ENCODE measurements around the gene TGM5. TPM values are rescaled to one million over a fixed set of nuclear protein-coding genes. Genes with fewer than 3 reads are reported as not detected.

The TGM5 gene
- total RNA-seq, 1 donor from 2014 or later = not detected

GRCh38 chr15:43213466-43213865 lies 53.3 kb downstream of the TGM5 start:
- DNase-seq (ENCODE audit: low spot score in 2 of 2, unreplicated experiment in 2 of 2) = no peak
- Mint-ChIP-seq H3K4me3 (no peak overlapping the region), H3K4me1 (no peaks in the 10 kb centered on the region), H3K27ac (no peak overlapping the region), H3K36me3 (no peaks in the 10 kb centered on the region), H3K9me3 (peaks cover 3% of the 10 kb centered on the region), H3K27me3 (ENCODE audit: low read depth) (peaks cover 27% of the 10 kb centered on the region)
- TF ChIP-seq, protein P1, sequence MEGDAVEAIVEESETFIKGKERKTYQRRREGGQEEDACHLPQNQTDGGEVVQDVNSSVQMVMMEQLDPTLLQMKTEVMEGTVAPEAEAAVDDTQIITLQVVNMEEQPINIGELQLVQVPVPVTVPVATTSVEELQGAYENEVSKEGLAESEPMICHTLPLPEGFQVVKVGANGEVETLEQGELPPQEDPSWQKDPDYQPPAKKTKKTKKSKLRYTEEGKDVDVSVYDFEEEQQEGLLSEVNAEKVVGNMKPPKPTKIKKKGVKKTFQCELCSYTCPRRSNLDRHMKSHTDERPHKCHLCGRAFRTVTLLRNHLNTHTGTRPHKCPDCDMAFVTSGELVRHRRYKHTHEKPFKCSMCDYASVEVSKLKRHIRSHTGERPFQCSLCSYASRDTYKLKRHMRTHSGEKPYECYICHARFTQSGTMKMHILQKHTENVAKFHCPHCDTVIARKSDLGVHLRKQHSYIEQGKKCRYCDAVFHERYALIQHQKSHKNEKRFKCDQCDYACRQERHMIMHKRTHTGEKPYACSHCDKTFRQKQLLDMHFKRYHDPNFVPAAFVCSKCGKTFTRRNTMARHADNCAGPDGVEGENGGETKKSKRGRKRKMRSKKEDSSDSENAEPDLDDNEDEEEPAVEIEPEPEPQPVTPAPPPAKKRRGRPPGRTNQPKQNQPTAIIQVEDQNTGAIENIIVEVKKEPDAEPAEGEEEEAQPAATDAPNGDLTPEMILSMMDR (IDR thresholded peaks at IDR 0.05; ENCODE audit: unreplicated experiment) = no peak

DNA sequence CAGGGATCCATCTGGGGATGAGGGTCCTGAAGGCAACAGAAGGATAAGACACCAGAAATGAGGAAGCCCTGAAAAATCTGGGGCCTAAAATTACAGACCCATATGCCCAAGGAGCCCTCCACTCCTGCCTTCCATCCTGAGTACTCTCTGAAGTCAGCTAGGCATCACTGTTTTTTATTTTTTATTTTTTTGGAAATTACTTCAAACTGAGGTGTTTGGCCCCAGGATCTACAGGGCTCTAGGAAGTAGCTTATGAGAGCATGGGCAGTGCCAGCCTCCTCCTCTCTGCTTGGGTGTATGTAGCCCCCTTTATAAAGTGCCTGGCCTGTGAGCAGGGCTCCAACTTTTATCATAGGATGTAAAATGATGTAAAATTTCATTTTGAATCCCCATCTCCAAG lies 53.8 kb downstream of the TGM5 start:
- DNase-seq (ENCODE audit: low spot score in 2 of 2, unreplicated experiment in 2 of 2) = no peak
- no peaks in the 10 kb centered on the region for H3K36me3 Mint-ChIP-seq
- H3K27me3 Mint-ChIP-seq (ENCODE audit: low read depth) = peaks cover 32% of the 10 kb centered on the region
- H3K9me3 Mint-ChIP-seq = peaks cover 3% of the 10 kb centered on the region
- no peak overlapping the region for H3K27ac Mint-ChIP-seq
- TF ChIP-seq, protein P1 (IDR thresholded peaks at IDR 0.05; ENCODE audit: unreplicated experiment) = no peak
- H3K4me3 Mint-ChIP-seq = no peak overlapping the region
- H3K4me1 Mint-ChIP-seq = no peaks in the 10 kb centered on the region

GRCh38 chr15:43212299-43212698 lies 54.4 kb downstream of the TGM5 start:
- H3K27ac Mint-ChIP-seq = no peak overlapping the region
- no peaks in the 10 kb centered on the region for H3K36me3 Mint-ChIP-seq
- H3K27me3 Mint-ChIP-seq (ENCODE audit: low read depth) = peaks cover 38% of the 10 kb centered on the region
- DNase-seq (ENCODE audit: low spot score in 2 of 2, unreplicated experiment in 2 of 2) = no peak
- no peaks in the 10 kb centered on the region for H3K4me1 Mint-ChIP-seq
- H3K4me3 Mint-ChIP-seq = no peak overlapping the region
- peaks cover 3% of the 10 kb centered on the region for H3K9me3 Mint-ChIP-seq
- TF ChIP-seq, protein P1 (IDR thresholded peaks at IDR 0.05; ENCODE audit: unreplicated experiment) = no peak

DNA sequence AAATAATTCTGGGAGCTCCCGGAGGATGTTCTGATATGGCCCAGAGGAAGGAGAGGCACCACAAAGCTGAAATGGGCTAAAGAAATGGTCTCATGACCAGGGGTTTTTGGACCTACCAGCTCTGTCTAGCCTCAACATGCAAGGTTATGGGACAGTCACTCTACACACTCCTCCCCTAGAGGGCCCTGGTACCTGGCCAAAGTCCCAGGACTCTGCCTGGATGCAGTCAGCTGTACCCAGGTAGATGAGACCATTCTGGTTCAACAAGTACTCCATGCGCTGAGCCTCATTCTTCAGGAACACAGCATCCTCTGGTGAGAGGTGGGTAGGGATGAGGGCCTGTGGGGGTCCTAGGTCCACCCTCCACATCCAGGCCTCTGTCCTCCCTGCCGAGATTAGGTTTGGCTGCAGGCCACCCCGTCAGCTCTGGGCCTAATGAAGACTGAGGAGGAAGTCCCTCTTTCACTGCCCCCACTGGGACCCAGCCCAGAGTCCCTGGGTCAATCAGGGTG lies 55.4 kb downstream of the TGM5 start:
- Mint-ChIP-seq H3K27ac (no peak overlapping the region), H3K4me3 (no peak overlapping the region), H3K9me3 (no peaks in the 10 kb centered on the region), H3K27me3 (ENCODE audit: low read depth) (peaks cover 40% of the 10 kb centered on the region), H3K4me1 (no peaks in the 10 kb centered on the region), H3K36me3 (no peaks in the 10 kb centered on the region)
- TF ChIP-seq, protein P1 (IDR thresholded peaks at IDR 0.05; ENCODE audit: unreplicated experiment) = no peak
- DNase-seq (ENCODE audit: low spot score in 2 of 2, unreplicated experiment in 2 of 2) = no peak

- H3K36me3 Mint-ChIP-seq = no peaks in the 10 kb centered on the region
- no peak overlapping the region for H3K4me3 Mint-ChIP-seq
- TF ChIP-seq, protein P1 (IDR thresholded peaks at IDR 0.05; ENCODE audit: unreplicated experiment) = no peak
- H3K27ac Mint-ChIP-seq = no peak overlapping the region
- H3K9me3 Mint-ChIP-seq = no peaks in the 10 kb centered on the region
- peaks cover 45% of the 10 kb centered on the region for H3K27me3 Mint-ChIP-seq (ENCODE audit: low read depth)
- no peak for DNase-seq (ENCODE audit: low spot score in 2 of 2, unreplicated experiment in 2 of 2)
- H3K4me1 Mint-ChIP-seq = no peaks in the 10 kb centered on the region
Observed at GRCh38 chr15:43210807-43211206, 55.9 kb downstream of the TGM5 start.
